Uterus (tissue), 4 donors: ENCODE data around the gene HHIPL1. TPM values are rescaled to one million over a fixed set of nuclear protein-coding genes. Genes with fewer than 3 reads are reported as not detected.

Experiments used
- DNase-seq, 2 donors: peaks; one replicate each; pipeline ENCODE4 v3.0.0-alpha.2; 2019 to 2020
- H3K27ac ChIP-seq, 2 donors: fragments of 200-600 bp; sonication (generic); 1 replicate in 1 of 2; 2 replicates in 1 of 2; pipeline ENCODE4 v1.5.1; 2016 to 2018
- H3K27me3 ChIP-seq, 2 donors: fragments of 200-600 bp; sonication (generic); one replicate each; pipeline ENCODE4 v1.5.1; 2018 to 2019; ENCODE audit warnings: control low read depth in 1 of 2
- H3K36me3 ChIP-seq, 2 donors: fragments of 200-600 bp; sonication (generic); one replicate each; pipeline ENCODE4 v1.5.1; 2019; ENCODE audit warnings: control low read depth in 1 of 2
- H3K4me1 ChIP-seq, 2 donors: fragments of 200-600 bp; sonication (generic); one replicate each; pipeline ENCODE4 v1.5.1; 2018 to 2019; ENCODE audit warnings: control low read depth in 1 of 2
- H3K4me3 ChIP-seq, 2 donors: fragments of 200-600 bp; sonication (generic); 1 replicate in 1 of 2; 2 replicates in 1 of 2; pipeline ENCODE4 v1.5.1; 2018 to 2019; ENCODE audit warnings: mild to moderate bottlenecking in 1 of 2
- H3K9me3 ChIP-seq, 2 donors: fragments of 200-600 bp; sonication (generic); one replicate each; pipeline ENCODE4 v1.5.1; 2019; ENCODE audit warnings: control low read depth in 1 of 2
- POLR2A ChIP-seq, 2 donors: fragments of 450-650 bp; IDR thresholded peaks; one replicate each; pipeline ENCODE4 v1.6.1; 2016; ENCODE audit warnings: antibody characterized with exemption in 2 of 2, mild to moderate bottlenecking in 1 of 2, moderate library complexity in 1 of 2
- intact Hi-C: fragments of 100-400 bp; cut with DNase I; formaldehyde crosslinking; loops from one replicate; pipeline ENCODE4 v1.15.1; 2023; ENCODE audit warnings: low total_unique reads
- total RNA-seq, 4 donors: library from RNA; depleted of rRNA in 3 of 4; stranded (reverse); fragments of >200 nt in 3 of 4; gene quantifications; one replicate each; pipeline versions ENCODE4 v1.1.0 to v1.2.4, GENCODE V29; 2014 to 2023
- TF ChIP-seq, protein P1 (sequence below), 4 experiments: fragments of 200-600 bp in 2 of 4; fragments of 450-650 bp in 2 of 4; sonication (generic) in 2 of 4; IDR thresholded peaks; one replicate each; pipeline ENCODE4 v1.5.1; 2016 to 2019; ENCODE audit warnings: antibody characterized with exemption in 4 of 4, mild to moderate bottlenecking in 2 of 4, moderate library complexity in 1 of 4
- donor health status: DM: yes; HTN: yes; CAD: no.

HHIPL1 gene
- total RNA-seq, 4 donors from 2014 or later: under 0.01 to 8.2 (median 3.0) TPM

DNA sequence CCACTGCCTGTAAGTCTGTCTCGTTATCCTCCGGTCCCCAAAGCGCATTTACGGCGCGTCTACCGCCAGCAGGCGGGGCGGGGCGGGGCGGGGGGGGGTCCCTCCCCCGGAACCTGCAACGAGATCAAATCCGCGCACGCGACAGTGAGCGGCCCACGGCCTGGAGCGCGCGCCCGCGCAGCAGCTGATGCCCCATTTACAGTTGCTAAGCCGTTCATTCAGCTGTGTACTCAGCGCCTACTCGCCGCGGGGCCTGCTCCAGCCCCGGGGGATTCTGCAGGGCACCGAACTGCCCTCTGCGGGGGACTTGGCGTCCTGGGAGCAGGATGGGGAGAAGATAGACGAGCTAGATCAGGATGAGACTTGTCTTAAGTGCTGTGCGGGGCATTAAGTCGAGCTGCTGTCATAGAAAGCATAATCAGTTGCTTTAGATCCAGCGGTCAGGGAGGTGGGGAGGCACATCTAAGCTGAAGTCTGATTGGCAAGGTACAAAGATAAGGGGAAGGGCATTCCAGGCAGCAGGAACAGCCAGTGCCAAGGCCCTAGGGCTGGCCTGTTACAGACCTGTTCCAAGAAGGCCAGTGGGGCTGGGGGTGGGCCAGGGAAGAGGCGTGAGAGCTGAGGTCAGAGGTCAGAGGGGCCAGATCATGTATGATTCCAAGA is 39.5 kb upstream of the HHIPL1 start:
- H3K36me3 ChIP-seq: no peaks in the 10 kb centered on the region
- intact Hi-C loops: loop anchor here (10.0 kb wide), 1 partner anchor 81 kb away; no protein-coding TSS in a partner anchor
- no peak for TF ChIP-seq POLR2A (IDR thresholded peaks at IDR 0.05)
- TF ChIP-seq, protein P1, sequence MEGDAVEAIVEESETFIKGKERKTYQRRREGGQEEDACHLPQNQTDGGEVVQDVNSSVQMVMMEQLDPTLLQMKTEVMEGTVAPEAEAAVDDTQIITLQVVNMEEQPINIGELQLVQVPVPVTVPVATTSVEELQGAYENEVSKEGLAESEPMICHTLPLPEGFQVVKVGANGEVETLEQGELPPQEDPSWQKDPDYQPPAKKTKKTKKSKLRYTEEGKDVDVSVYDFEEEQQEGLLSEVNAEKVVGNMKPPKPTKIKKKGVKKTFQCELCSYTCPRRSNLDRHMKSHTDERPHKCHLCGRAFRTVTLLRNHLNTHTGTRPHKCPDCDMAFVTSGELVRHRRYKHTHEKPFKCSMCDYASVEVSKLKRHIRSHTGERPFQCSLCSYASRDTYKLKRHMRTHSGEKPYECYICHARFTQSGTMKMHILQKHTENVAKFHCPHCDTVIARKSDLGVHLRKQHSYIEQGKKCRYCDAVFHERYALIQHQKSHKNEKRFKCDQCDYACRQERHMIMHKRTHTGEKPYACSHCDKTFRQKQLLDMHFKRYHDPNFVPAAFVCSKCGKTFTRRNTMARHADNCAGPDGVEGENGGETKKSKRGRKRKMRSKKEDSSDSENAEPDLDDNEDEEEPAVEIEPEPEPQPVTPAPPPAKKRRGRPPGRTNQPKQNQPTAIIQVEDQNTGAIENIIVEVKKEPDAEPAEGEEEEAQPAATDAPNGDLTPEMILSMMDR (IDR thresholded peaks at IDR 0.05): no peak
- H3K27ac ChIP-seq: peak overlapping the region; percentile 89 to 92
- H3K4me1 ChIP-seq: peaks cover 0 to 24% of the 10 kb centered on the region in 2 donors
- peak overlapping the region; percentile 62 to 89 for H3K4me3 ChIP-seq
- DNase-seq: peak; percentile 64 to 67
- no peaks in the 10 kb centered on the region for H3K9me3 ChIP-seq
- no peaks in the 10 kb centered on the region for H3K27me3 ChIP-seq

DNA sequence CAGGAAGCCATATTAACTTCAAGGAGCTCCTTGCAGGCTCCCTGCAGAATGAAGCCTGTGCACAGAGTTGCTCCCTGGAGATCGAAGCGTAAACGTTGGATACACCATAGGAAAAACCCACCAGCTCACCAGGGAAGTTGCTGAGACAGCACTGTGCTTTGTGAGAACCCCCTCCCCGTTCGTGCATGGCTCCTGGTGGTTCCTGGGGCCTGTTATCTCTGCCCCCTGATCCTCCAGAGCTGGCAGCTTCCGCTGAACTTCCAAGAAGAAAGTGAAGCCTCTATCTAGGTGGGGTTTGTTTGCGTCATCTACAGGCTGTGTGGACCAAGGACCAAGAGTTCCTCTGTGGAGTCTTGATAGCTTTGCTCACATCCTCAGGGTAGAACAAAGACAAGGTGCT is 38.6 kb upstream of the HHIPL1 start:
- Histone ChIP-seq H3K4me3 (no peak overlapping the region), H3K27me3 (no peaks in the 10 kb centered on the region), H3K27ac (no peak overlapping the region), H3K9me3 (no peaks in the 10 kb centered on the region), H3K4me1 (peaks cover 0 to 16% of the 10 kb centered on the region in 2 donors), H3K36me3 (no peaks in the 10 kb centered on the region)
- DNase-seq: no peak
- TF ChIP-seq POLR2A (IDR thresholded peaks at IDR 0.05): no peak
- TF ChIP-seq, protein P1 (IDR thresholded peaks at IDR 0.05): no peak
- intact Hi-C loops: loop anchor here (10.0 kb wide), 1 partner anchor 82 kb away; no protein-coding TSS in a partner anchor

DNA sequence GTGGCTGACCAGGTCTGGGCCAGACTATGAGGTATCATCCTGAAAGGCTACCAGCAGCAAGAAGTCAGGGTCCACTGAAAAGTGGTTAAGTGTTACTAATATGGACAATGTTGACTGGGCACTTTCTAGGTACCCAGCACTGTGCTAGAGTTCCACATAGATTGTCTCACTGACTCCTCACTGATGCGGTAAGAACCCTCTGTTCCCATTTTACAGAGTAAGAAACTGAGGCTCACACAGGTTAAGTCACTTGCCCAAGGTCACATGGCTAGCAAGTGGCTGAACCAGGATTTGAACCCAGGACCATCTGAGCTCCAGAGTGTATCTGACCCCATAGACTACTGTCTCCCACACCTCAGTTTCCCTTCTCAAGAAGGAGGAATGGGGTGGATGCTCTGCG is 36.3 kb upstream of the HHIPL1 start:
- Histone ChIP-seq H3K4me1 (peaks cover 0 to 8% of the 10 kb centered on the region in 2 donors), H3K4me3 (no peak overlapping the region), H3K27me3 (no peaks in the 10 kb centered on the region), H3K36me3 (no peaks in the 10 kb centered on the region), H3K27ac (no peak overlapping the region), H3K9me3 (no peaks in the 10 kb centered on the region)
- no peak for DNase-seq
- TF ChIP-seq, protein P1 (IDR thresholded peaks at IDR 0.05): no peak
- TF ChIP-seq POLR2A (IDR thresholded peaks at IDR 0.05): no peak
- intact Hi-C loops: loop anchor here (10.0 kb wide), 1 partner anchor 84 kb away; no protein-coding TSS in a partner anchor

DNA sequence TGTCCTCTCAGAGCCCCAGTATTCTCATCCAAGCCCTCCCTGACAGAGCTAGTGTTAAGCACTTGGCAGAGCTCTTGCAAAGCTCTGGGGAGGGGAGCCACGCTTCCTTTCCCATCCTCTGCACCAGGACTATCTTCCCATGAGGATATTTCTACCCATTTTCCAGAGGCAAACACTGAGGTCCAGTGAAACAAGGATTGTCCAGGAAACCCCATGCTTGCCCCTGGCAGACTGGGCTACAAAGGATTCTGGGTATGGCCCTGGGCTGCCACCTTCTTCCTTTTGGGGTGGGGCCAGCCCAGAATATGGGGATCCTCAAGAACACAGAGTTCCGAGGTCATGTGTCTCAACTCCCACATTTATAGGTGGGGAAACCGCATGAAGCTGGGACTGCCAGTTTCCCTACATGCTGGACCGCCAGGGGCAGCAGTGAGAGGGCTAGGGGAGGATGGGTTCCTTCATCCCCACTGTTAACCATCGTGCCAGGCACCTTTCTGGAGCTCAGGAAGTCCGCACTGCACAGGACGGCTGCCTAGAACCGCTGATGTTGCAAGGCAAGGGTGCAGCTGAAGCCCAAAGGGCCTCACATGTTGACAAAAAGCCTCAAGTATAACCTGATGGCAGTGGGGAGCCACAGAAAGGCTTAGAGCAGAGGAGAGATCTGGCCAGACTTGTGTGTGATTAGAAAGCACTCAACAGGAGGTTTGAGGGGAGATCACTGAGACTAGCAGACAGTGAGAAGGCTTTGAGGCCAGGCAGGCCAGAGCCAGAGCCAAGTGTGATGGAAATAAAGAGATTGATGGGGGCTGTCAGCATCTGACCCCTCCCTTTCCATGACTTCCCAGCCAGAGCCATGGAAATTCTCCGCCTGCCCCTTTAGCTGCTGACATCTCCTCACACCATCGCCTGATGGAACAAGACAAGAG is 35.4 kb upstream of the HHIPL1 start:
- TF ChIP-seq, protein P1 (IDR thresholded peaks at IDR 0.05): peak in 3 of 4 experiments; percentile 21 to 38 (median 21)
- TF ChIP-seq POLR2A (IDR thresholded peaks at IDR 0.05): no peak
- Histone ChIP-seq H3K4me3 (no peak overlapping the region), H3K27me3 (no peaks in the 10 kb centered on the region), H3K27ac (peak overlapping the region in 1 of 2 donors; percentile 38), H3K4me1 (peaks cover 0 to 6% of the 10 kb centered on the region in 2 donors), H3K36me3 (no peaks in the 10 kb centered on the region), H3K9me3 (no peaks in the 10 kb centered on the region)
- intact Hi-C loops: loop anchor here (10.0 kb wide), 1 partner anchor 85 kb away; no protein-coding TSS in a partner anchor
- peak in 1 of 2 donors; percentile 40 for DNase-seq
